OCI-LY3 (cell line): ENCODE data around the gene IFFO2.

Experiments used
- CTCF ChIP-seq: fragments of 200-600, 300-600 bp; sonication (generic); IDR thresholded peaks from 2 replicates; pipeline ENCODE4 v1.5.1; 2014; ENCODE audit warnings: antibody characterized with exemption, low read length, low read depth
- EZH2phosphoT487 ChIP-seq: fragments of 200-600 bp; shearing (Covaris generic); IDR thresholded peaks from 2 replicates; pipeline ENCODE4 v1.6.1; 2018; ENCODE audit warnings: antibody characterized with exemption, mixed run types, low read depth

- no peak for TF ChIP-seq CTCF
- TF ChIP-seq EZH2phosphoT487: no peak
Measured at GRCh38 chr1:18978706-18979105, 22.2 kb upstream of the IFFO2 start.
